EH (cell line): ENCODE measurements around the gene RILPL1.
"Not testable (repeated sequence)": the region's sequence is repeated elsewhere in the genome, so short reads cannot be mapped to it uniquely, and the experiment has no call there.

ENCODE experiments used
- DNase-seq: peaks from one replicate; pipeline ENCODE4 v3.0.0-alpha.2; 2015; ENCODE audit warnings: low read depth

Gene RILPL1

DNA sequence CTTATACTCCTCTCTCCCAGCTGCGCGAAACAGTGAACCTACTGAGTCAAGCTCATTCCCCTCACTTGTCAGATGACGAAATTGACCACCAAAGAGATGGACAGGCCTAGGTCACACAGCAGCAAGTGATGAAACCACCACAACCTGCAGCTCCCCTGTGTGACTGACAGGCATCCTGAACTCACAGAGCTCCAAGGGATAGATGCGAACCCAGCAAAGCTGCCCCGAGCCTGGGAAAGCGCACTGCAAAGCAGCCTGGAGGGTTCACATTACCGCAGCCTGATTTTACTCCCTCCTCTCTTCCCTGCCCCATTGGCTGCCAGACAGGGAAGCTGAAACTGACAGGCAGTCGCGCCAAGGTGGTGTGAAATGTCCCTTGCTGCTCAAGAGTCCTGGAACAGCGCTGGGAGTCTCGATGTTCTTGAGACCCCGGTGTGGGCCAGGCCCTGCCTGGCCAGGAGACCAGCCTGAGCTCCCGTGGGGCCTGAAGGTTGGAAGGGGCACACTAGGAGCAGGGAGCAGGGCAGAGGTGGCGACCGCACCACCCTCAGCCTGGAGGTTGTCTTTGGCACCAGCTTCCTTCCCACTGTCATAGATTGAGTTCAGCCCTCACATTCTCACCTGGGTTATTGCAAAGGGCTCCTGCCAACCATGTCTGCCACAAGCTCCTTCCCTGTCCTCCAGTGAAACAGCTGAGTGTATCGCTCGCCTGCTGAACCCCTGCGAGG is 39.2 kb downstream of the RILPL1 start:
- DNase-seq: no peak

DNA sequence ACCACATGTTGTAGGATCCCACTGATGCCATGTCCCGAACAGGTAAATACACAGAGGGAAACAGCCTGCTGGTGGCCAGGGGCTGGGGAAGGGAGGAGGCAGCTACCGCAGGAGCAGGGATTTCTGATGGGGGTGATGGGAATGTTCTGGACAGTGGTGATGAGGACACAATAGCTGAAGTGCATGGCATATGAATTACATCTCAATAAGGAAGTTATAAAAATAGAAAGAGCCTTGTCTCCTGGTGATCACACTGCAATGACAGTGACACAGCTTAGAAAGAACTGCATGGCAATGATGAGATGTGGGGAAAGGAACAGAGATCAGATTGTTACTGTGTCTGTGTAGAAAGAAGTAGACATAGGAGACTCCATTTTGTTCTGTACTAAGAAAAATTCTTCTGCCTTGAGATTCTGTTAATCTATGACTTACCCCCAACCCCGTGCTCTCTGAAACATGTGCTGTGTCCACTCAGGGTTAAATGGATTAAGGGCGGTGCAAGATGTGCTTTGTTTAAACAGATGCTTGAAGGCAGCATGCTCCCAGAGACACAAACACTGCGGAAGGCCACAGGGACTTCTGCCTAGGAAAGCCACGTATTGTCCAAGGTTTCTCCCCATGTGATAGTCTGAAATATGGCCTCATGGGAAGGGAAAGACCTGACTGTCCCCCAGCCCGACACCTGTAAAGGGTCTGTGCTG is 41.0 kb downstream of the RILPL1 start:
- not testable (repeated sequence) for DNase-seq

DNA sequence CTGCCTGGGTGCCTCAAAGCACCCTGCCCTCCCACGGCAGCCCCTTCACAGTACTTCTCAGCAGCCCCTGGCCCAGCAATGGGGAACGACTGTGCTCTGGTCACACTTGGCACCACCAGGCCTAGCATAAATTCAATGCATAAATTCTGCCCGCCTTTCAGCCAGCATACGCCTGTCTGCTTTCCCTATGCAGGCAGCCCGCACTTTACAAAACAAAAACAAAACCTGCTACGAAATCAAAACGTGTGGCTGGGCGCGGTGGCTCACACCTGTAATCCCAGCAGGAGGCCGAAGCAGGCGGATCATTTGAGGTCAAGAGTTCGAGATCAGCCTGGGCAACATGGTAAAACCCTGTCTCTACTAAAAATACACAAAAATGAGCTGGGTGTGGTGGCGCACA is 42.0 kb downstream of the RILPL1 start:
- no peak for DNase-seq

DNA sequence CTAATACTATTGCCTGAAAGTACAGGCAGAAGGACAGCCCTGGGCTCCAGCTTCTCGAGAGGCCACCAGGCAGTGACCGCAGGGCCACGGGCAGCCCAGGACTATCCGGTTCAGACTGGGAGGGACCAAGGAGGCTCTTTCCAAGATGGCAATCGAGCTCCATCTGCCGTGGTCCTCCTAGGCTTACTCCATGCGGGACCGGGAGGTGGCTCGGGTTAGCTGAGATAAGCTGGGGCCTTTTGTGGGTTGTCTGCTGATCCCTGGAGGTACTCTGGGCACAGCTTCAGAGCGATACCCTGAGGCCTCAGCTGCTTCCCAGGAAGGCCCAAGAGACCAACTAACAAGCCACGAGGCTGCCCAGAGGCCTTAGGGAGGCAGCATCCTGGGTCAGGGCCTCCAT is 42.5 kb downstream of the RILPL1 start:
- no peak for DNase-seq

DNA sequence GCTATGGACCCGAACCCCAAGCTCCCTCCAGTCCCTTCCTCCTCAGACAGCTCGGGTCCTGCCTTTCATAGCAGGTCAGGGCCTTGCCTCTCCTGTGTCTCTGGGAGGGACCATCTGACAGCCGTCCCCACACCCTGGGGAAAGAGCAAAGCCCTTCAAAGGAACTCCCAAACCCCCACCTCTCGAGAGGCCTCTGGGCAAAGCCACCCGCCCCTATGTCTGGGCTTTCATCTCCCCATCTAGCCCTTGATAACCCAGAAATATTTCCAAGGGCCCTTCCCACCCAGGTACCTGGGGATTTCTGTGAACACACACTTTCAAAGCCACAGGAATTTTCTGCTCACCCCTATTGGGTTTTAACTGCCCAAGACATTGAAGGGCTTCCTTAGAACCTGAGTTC is 43.4 kb downstream of the RILPL1 start:
- DNase-seq: no peak

DNA sequence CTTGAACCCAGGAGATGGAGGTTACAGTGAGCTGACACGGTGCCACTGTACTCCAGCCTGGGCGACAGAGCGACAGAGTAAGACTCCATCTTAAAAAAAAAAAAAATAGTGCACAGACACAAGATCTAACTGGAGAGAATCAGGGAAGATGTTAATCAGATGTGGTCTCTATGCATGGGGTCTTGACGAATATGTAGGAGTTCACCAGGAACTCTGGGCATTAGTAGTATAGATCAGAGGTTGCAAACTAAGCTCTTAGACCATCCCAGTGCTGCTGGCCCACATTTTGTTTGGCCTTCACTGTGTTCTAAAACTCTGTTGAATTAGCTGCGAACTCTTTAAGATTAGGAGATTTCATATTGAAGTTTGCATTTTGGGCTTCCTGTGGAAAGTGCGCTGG is 43.9 kb downstream of the RILPL1 start:
- no peak for DNase-seq

DNA sequence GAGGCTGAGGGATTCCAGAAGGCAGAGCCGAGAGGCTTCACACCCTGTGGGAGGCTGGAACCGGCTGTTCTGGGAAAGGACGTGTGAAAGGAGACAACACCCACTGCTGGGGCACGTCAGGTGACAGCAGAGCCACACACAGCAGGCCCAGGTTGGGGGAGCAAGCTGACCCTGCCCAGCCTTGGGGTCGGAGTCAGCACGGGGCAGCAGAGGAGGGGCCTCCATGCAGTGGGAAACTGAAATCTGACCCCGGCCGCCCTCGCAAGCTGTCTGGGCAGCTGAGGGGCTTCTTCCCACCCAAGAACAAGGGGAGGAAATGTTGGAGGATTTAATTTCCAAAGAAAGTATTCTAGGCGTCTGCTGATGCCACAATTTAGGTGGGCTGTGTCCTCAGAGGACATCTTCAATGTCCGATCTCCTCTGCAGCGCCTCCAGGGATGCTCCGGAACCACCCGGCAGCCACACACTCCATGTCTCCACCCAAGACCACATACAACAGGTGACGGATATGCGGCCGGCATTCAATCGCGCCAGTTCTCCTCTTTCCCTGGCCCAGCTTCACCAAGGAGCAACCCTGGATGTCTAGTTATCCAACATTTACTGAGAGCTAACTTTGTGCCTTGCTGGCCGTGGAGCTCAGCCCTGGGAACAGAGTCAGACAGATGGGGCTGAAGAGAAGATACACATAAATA is 44.8 kb downstream of the RILPL1 start:
- no peak for DNase-seq

DNA sequence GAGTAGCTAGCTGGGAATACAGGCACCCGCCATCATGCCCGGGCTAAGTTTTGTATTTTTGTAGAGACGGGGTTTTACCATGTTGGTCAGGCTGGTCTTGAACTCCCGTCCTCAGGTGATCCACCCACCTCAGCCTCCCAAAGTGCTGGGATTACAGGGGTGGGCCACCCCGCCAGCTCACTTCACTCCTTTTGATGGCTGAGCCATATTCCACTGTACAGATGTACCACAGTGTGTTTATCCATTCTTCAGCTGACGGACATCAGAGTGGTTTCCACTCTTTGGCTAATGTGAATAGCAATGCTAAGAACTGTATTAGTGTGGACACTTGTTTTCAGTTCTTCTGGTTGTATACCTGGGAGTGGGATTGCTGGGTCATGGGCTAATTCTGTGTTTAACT is 46.1 kb downstream of the RILPL1 start:
- no peak for DNase-seq

DNA sequence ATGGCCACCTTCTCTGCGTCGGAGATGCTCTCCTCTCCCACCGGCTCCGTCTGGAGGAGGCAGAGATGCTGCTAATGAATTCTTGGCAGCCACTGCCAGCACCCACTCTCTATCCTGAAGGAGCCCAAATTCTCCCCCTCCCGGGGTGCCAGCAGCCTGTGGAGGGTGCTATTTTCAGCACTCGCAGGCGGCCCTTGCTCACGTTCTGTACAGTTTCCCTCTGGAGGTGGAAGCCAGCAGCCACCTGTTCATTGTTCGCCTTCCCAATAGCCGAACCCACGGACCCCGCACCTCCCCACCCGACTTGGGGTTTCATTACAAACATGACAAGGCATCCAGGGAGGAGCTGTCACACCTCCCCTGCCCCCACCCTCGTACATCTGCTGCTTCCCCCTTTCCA is 47.8 kb downstream of the RILPL1 start:
- no peak for DNase-seq

DNA sequence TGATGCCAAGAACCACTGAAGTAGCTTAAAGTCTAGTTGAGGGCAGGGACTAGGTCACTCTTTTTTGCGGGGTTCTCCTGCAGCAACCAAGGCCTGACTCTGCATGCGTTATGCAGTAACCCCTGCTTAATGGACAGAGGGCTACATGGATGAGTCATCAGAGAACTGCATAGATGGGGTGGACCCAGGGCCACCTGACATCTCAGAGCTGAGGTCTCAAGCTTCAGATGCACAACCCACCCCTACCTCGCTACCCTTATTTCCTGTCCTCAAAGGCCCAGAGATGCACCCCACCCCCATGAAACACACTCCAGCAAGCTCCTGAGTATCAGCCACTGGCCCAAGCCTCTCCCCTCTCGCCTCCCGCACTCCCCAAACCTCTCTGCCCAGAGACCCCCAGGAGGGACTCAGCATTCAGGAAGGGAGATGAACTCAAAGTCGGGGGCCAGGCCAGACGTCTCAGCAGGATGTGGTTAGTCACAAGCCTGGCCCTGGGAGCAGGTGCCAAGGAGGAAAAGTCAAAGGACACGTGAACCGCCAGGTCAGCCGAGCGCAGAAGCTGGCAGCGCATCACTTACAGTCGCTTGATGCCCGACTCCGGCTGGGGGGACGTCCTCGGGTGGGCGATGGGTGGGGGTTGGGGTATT is 49.8 kb downstream of the RILPL1 start:
- DNase-seq: no peak

DNA sequence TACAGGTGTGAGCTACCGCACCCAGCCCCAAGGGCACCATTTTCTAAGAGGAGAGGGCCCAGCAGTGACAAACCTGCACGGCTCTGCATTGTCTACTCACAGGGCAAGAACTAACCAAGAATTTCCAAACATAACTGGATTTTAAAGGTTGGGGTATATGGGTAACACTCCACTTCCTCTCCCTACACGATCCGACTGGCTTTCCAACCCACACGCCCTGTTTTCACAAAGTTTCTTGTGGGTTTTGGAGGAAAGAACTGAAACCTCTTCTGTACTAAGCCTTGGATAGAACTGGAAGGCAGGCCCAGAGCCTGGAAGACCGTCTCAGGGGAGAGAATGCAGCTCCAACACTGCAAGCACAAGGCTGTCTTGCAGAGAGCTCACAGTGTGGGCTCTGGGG is 50.6 kb downstream of the RILPL1 start:
- no peak for DNase-seq

DNA sequence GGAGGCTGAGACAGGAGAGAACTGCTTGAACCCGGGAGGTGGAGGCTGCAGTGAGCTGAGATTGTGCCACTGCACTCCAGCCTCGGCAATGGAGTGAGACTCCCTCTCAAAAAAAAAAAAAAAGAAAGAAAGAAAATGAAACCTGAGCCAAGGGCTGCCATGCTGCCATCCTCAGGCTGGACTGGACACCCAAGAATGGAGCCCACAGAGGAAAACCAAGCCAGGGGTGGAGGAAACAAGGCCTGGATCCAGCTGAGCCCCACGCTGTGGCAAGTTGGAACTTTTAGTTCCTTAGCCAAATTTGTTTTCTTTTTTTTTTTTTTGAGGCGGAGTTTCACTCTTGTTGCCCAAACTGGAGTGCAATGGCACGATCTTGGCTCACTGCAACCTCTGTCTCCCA is 52.3 kb downstream of the RILPL1 start:
- not testable (repeated sequence) for DNase-seq

DNA sequence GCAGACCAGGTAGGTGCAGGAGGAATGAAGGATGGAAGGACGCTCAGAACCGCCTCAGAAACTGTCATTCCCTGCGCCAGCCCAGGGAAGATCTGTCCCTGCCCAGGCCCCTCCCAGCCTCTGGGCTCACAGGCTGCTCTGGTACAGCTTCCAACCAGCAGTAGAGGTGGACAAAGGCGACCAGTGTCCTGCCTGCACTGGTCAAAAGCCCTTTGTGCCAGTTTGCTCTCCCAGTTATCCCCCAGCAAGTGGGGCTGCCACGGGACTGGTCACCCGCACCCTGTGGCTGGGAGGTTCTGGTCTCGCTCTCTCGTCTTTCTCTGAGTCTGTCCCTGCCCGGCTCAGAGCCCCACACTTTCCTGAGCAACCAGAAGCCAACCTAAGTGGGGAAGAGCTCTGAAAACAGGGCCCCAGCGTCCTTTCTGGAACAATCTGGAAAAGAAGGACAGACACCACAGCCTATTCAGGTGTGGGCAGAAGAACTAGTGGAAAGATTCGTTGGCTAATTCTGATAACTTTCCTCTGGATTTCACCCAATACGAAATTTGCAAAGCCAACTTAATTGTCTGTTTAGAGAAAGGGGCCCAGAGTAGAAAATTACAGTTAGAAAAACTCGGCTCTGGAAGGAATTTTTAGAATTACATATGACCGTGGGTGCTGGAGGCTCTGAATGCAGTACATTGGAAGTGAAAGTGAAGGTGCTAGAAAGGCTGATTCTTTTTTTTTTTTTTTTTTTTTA is 53.9 kb downstream of the RILPL1 start:
- DNase-seq: no peak

DNA sequence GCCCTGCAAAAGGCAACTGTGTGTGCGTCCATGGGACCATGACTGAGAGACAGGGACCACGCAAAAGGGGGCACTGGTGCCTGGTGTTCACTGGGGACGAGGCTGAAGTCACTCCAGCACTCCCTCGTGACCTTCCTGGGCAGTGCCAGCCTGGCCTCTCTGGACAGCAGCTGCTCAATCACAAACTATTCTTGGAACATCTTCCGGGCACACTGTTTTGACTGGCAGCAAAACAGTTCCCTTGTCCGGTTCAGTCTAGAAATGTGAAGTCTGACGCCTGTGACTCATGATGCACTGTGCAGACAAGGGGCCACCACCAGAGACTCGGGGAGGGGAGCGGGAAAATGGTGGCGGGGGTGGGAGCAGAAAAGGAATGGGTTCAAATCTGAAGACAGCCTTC is 54.8 kb downstream of the RILPL1 start:
- peak; percentile 49 for DNase-seq

DNA sequence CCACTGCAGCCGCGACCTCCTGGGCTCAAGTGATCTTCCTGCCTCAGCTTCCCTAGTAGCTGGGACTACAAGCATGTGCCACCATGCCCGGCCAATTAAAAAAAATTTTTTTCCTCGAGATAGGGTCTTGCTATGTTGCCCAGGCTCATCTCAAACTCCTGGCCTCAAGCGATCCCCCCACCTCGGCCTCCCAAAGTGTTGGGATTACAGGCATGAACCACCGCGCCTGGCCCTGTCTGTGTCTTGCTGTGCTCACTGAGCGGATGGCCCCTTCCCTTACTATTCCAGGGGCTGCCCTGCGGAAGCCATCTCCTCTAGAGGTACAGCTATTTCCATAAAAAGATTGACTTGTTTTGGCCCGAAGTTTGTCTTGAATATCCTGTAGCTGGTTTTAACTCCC is 55.5 kb downstream of the RILPL1 start:
- no peak for DNase-seq

DNA sequence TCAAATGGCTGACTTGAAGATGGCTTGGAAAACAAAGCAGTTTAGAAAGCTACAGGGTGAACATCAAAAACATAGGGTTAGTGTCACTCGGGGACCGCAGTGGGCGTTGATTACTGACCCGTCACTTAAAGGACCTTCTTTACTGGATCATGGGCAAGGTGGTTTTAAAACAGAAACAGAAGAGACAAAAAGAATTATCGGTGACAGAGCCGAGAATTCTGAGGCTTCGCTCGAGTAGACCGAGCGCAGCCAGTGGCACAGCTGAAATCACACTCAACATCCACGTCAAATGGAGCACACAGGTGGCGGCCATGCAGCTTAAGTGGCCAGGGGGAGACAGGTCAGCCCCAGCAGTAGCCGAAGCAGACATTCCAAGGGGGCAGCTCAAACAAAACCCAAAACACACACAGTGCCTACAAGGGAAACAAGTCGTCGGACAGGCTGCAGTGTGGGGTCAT is 58.2 kb downstream of the RILPL1 start:
- no peak for DNase-seq

DNA sequence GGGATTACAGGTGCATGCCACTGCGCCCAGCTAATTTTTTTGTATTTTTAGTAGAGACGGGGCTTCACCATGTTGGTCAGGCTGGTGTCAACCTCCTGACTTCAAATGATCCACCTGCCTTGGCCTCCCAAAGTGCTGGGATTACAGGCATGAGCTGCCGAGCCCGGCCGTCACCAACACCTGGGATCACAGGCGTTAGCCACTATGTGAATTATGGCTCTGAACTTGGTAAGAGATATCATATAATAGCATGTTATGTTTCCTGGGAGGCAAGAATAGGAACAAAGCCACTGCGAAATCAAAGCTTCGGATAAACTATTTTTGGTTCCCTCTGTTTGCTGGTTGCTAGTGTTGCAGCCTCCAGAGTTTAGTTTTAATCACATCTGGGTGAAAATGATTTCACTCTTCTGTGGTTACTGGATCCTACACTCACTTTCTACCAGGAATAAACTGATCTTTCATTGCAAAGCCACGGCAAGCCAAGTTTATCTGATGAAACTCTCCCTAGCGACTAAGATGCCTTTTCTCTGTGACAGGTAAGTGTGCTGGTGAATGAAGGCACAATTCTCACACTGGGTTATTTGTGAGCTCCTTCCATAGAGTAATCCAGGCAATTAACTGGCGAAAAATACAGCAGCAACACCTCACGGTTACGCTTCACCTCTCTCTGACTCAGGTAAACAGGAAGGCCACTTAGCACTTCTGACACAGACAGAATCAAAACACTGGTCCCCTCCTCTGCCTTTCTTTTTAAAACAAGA is 58.9 kb downstream of the RILPL1 start:
- DNase-seq: no peak

DNA sequence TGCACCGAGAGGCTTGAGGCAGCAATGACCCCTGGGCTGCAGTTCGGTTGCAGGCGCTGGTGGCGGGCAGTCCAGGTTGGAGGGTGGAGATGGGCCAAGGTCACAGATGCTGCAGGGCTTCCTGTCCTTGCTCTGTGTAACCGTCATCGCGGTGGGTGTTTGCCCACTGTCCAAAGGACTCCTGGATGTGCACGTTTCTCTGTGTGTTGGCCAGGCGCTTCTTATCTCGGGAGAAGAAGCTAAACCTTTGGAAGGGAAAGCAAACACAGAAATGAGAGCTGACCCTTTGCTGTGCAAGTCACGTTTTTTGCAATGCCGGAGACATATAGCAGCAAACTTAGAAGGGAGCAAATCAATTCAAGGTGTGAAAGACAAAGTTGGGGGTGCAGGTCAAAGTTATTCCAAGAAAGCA is 61.1 kb downstream of the RILPL1 start:
- DNase-seq: no peak

DNA sequence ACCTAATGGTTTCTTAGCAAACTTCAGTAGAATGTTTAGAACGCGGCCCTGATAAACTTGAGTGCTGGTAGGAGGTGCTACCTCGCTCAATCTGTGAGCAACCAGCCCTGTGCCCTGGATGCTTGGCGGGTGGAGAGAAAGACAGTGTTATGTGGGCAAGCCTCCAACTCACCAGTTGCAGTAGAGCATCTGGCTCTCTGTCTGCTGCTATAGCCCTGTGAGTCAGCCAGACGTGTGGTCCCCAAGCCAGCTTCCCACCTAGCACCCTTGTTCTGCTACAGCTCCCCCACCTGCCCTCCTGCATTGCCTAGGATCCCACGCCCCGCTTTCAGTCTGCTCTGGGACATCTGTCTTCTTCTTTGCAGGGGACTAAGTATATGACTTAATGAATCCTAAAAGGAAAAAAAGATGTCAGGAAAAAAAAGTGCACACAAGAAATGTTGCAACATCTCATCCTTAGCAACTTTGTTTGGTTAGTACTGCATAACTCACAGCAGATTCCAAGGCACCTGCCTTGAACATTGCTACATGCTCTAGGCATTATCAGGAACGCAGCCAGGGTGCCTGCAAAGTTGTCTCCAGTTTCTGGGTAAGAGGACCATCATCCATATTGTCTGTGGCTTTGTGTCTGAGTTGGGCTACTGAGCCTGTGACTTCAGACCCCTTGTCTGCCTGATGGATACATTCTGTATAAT is 62.0 kb downstream of the RILPL1 start:
- DNase-seq: peak; percentile 71

DNA sequence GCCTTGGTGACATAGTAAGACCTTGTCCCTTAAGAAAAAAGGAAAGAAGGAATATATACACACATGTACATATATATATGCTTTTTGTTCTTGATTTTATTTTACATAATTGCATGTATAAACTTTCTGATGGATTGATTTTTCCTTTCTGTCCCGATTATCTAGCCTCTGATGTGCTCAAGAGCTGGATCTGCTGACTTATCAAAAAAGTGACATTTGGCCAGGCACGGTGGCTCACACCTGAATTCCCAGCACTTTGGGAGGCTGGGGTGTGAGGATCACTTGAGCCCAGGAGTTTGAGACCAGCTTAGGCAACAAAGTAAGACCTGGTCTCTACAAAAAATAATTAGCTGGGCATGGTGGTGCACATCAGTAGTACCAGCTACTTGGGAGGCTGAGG is 63.5 kb downstream of the RILPL1 start:
- no peak for DNase-seq

DNA sequence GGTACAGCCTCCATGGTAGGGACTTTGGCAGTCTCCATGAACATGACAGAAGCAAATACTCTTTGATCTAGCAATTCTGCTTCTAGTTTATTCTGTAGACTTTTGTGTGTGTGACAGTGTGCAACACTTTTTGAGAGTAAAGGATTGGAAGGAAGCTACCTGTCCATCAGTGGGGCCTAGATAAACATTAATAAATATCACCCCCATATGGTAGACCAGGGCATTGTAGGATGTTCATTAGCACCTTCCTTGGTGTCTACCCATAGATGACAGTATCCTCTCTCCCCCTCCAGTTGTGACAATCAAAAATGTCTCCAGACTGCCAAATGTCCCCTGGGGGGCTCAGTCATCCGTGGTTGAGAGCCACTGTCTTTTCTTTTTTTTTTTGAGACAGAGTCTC is 64.7 kb downstream of the RILPL1 start:
- DNase-seq: no peak
